ENCODE data around the gene NDN. TPM values are rescaled to one million over a fixed set of nuclear protein-coding genes. Genes with fewer than 3 reads are reported as not detected.

The NDN gene
- total RNA-seq, 2 donors from 2014 or later: 30.6 to 80.0 TPM

GRCh38 chr15:23642413-23643044 lies 44.6 kb downstream of the NDN start:
- no peaks in the 10 kb centered on the region for H3K27me3 ChIP-seq (replicated peaks; ENCODE audit: insufficient read depth)
- TF ChIP-seq CTCF (IDR thresholded peaks at IDR 0.05): peak; percentile 69
- no peak overlapping the region for H3K27ac ChIP-seq
- H3K4me3 ChIP-seq: no peak overlapping the region
- peaks cover 0 to 5% of the 10 kb centered on the region in 2 donors for H3K4me1 ChIP-seq (ENCODE audit: control insufficient read depth in 1 of 2, low read depth in 2 of 2)
- no peaks in the 10 kb centered on the region for H3K36me3 ChIP-seq
- no peak for DNase-seq (ENCODE audit: low spot score)
- no peaks in the 10 kb centered on the region for H3K9me3 ChIP-seq
- ATAC-seq (ENCODE audit: insufficient number of reproducible peaks, low FRiP score, low read depth): no peak

Other genes starting within 250 kb of the NDN start
- gene GOLGA6L2, start 240.1 kb downstream of the NDN start, total RNA-seq: not detected
- 1 to 10 TPM; 5.0 to 6.8 TPM for gene MKRN3, start 121.6 kb downstream of the NDN start, total RNA-seq
- gene MAGEL2, start 39.4 kb downstream of the NDN start, total RNA-seq: under 1 TPM in 1 of 2 donors, not detected in 1; 0.56 TPM